Omental fat pad (tissue), 4 donors: Measurements from ENCODE around the gene PARP15. TPM values are rescaled to one million over a fixed set of nuclear protein-coding genes. Genes with fewer than 3 reads are reported as not detected.
A peak's percentile ranks its signal among the peaks of the same experiment; 100 is the strongest.

Source experiments
- ATAC-seq: fragments of 150-250 bp; one replicate; pipeline ENCODE4 v1.9.1; 2016; ENCODE audit warnings: mild to moderate bottlenecking, moderate library complexity; ENCODE audit not compliant: low FRiP score
- DNase-seq: peaks from one replicate; pipeline ENCODE4 v3.0.0-alpha.2; 2019; ENCODE audit warnings: low spot score
- CTCF ChIP-seq, 3 donors: fragments of 450-650 bp; IDR thresholded peaks; one replicate each; pipeline ENCODE4 v1.5.1; 2016 to 2017; ENCODE audit warnings: antibody characterized with exemption in 3 of 3, mild to moderate bottlenecking in 3 of 3, moderate library complexity in 2 of 3
- total RNA-seq, 4 donors: library from RNA; depleted of rRNA; stranded (reverse); fragments of >200 nt; gene quantifications; one replicate each; pipeline ENCODE4 v1.1.0, GENCODE V29; 2016

Gene PARP15
- 1 to 10 TPM; 3.3 to 6.8 (median 4.2) TPM for total RNA-seq

DNA sequence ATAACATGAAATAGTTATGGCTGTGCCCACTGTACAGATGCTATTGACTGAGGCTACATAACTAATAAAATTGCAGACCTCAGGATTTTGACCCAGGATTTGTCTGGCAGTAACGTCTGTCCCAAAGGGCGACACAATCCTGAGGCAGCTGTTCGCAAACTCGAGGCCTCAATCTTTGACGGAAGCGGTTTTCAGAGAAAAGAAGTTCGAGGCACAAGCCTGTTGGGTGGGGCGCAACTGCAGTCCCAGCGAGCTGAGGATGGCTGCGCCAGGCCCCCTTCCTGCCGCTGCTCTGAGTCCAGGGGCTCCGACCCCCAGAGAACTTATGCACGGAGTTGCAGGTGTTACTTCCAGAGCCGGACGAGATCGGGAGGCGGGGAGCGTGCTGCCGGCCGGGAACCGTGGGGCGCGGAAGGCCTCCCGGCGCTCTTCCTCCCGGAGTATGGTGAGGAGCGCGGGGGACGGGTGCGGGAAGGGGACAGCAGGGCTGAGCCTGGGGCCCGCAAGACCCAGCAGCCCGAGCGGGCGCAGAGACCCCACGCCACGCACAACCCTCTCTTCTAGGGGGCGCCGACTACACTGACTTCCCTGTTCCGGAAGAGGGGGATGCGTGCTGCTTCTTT, at the start of gene PARP15:
PARP15 (plus strand) TSS at position 242 of the 623 bp plus-strand sequence; CDS start at position 260, 18 bp downstream.
- TF ChIP-seq CTCF (IDR thresholded peaks at IDR 0.05) = no peak
- DNase-seq (no peak), ATAC-seq (peak; percentile 34)

DNA sequence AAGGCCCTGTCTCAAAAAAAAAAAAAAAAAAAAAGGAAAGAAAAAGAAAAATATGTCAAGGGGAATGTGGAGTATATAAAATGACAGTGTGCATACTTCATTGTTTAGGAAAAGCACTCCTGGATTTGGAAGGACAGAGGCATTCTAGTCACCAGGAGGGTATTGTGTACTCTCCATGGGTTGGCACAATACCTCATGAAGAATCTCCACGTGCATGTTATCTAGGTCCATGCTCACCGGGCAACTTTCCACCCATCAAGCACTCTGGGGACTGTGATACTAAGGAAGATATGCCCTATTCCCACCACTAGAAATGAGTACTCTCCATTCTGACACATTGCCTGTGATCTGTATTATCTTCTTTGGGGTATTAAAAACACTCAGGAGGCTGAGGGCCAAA, 47.3 kb upstream of the PARP15 start:
- DNase-seq (no peak), ATAC-seq (no peak)
- no peak for TF ChIP-seq CTCF (IDR thresholded peaks at IDR 0.05)

- no peak for TF ChIP-seq CTCF (IDR thresholded peaks at IDR 0.05)
- DNase-seq (no peak), ATAC-seq (no peak)
Observed at GRCh38 chr3:122533480-122533879, 44.0 kb upstream of the PARP15 start.

DNA sequence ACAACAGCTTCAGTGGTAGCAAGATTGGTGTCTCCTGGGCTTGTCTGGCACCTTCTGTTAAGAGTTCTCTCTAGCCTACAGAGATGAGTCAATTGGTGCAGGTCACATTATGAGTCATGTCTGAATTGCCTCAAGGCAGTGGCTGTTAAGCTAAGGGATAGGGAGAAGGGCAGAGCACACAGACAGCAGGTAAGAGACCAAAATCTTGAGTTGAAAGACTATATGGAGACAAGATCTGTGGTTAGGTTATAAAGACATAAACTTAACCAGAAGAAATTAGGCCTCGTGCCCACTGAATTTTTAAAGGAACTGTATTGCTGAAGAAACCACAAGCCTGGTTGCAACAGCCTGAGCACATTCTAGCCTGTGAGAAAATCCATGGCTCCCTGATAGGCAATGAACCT, 43.5 kb upstream of the PARP15 start:
- TF ChIP-seq CTCF (IDR thresholded peaks at IDR 0.05) = no peak
- no peak for ATAC-seq
- no peak for DNase-seq

GRCh38 chr3:122535964-122536631, 41.4 kb upstream of the PARP15 start:
- no peak for DNase-seq
- ATAC-seq = no peak
- no peak for TF ChIP-seq CTCF (IDR thresholded peaks at IDR 0.05)

- no peak for TF ChIP-seq CTCF (IDR thresholded peaks at IDR 0.05)
- ATAC-seq (no peak), DNase-seq (no peak)
Observed at GRCh38 chr3:122536632-122537001, 40.8 kb upstream of the PARP15 start.

GRCh38 chr3:122538956-122539490, 38.4 kb upstream of the PARP15 start:
- DNase-seq (no peak), ATAC-seq (no peak)
- no peak for TF ChIP-seq CTCF (IDR thresholded peaks at IDR 0.05)
